ENCODE measurements around the gene ZNF622.

The ZNF622 gene, protein sequence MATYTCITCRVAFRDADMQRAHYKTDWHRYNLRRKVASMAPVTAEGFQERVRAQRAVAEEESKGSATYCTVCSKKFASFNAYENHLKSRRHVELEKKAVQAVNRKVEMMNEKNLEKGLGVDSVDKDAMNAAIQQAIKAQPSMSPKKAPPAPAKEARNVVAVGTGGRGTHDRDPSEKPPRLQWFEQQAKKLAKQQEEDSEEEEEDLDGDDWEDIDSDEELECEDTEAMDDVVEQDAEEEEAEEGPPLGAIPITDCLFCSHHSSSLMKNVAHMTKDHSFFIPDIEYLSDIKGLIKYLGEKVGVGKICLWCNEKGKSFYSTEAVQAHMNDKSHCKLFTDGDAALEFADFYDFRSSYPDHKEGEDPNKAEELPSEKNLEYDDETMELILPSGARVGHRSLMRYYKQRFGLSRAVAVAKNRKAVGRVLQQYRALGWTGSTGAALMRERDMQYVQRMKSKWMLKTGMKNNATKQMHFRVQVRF

DNA sequence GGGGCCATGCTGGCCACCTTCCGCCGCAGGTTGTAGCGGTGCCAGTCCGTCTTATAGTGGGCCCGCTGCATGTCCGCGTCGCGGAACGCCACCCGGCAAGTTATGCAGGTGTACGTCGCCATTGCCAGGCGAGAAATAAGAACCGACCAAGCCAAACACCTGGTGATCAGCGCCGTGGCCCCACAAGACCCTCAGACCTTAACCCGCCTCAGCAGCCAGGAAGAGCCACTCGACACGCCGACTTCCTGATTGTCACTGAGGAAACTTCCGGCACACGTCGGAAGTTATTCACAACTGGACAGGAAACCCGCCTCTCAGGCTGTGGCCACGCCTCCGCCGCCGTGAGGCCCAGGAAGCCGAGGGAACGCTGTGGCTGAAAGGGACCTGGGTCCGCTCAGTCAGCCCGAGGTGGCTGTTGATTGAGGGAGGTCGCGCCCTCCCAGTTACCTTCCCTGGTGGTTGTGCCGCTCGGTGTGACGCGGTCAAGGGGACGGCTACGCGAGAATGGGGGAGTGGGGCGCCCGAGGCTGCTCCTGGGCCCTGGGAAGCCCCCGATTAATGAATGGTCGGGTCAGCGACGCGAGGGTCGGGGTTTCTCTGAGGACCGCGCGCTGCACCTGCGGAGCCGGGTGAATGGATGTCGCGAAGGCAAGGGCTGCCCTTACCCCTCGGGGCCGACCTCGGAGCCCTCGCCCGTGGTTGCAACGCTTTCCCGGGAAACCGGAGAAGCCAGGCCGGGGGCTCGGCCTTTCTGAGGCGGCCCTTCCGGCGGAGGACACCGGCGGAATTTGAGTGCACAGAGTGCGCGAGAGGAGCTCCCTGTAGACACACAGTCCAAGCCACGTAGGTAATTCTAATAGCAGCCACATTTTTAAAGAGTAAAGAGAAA, at the start of gene ZNF622:
Gene ZNF622 (minus strand): TSS at position 257 of the 889 bp plus-strand sequence. CDS start 135 bp downstream, at position 122.
- peak; percentile 85 to 97 for DNase-seq

DNA sequence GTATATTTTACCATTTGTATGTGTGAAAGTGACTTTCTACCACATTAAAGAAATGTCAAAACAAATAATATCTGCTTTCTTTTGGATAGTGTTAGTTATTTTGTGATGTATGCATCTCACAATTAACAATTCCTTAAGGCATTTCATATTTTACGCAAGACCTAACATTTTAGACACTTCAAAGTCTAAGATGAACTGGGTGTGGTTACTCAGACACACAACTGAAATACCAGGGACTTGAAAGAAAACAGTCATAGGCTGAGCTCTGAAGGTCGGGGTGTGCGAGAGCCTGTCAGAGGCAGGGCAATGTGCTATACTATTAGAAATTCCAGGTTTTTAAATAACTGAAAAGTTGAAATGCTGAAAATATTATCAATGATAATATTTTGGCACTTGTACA, 44.5 kb upstream of the ZNF622 start:
- no peak for DNase-seq

DNA sequence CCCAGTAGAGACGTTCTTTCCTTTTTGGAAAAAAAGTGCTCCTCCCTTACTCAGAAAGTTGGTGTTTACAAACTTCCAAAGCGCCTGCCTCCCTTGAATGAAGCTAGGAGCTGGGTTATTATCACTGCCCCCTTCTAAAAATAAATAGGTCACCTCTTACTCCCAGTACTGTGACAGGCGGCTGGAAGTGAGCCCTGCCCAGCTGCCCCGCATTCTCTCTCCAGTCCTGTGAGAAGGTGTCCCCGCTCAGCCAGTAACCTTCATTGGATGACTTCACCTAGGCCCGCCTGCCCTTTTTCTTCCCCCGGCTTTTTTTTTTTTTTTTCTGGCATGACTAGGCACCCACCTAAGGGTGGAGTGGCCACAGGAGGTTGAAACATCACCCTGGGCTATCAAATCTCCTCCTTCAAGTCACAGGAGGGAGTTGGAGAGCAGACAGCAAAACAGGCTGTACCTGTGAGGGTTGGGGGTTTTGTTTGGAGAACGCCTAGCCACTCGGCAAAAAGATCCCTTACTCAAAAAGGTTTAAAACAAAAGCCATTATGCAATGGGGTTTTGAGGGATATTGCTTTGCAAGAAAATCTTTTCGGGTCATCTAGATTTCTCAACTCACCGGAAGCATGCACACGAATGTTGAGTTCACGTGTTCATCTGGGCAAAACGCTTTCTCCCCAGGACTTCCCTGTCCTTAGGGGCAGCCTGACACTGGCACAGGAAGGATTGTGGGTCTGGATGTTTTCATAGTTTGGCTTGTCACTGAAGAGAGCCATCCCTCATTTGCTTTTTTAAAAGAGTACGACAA, 43.3 kb upstream of the ZNF622 start:
- DNase-seq, result no peak

DNA sequence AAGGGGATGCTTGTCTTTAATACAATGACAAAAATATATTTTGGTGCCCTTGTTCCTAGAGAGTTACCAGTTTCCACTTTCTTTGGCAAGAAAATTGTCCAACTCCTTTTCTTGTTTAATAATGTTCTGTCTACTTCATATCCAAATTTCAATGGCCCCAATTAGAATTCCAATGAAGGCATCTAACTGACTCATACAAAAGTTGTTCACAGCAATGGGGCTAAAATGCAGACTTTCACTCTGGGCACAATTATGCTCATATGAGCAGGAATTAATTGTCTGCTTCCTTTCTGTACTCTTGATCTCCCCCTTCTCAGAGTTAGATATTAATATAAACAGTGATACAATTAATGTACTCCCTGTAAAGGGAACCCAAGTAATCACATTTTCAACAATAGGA, 42.1 kb upstream of the ZNF622 start:
- no peak for DNase-seq

DNA sequence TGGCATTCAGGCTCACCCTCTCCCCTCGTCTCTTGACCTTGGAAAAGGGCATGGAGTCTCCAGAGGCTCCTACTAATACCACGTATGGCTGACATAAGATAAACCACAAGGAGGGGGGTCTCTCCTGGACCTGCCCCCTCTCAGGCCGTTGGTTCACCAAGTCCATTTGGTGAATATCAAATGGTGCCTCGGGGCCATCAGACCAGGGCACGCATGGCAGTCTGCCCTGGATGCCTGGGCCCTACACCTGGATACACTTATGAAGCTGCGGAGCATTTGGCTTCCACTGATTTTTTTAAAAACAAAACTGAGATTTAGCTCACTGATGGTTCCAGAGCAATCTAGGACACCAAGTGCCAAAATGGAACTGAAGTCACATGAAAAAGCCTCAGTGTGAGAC, 40.3 kb upstream of the ZNF622 start:
- DNase-seq, result no peak

DNA sequence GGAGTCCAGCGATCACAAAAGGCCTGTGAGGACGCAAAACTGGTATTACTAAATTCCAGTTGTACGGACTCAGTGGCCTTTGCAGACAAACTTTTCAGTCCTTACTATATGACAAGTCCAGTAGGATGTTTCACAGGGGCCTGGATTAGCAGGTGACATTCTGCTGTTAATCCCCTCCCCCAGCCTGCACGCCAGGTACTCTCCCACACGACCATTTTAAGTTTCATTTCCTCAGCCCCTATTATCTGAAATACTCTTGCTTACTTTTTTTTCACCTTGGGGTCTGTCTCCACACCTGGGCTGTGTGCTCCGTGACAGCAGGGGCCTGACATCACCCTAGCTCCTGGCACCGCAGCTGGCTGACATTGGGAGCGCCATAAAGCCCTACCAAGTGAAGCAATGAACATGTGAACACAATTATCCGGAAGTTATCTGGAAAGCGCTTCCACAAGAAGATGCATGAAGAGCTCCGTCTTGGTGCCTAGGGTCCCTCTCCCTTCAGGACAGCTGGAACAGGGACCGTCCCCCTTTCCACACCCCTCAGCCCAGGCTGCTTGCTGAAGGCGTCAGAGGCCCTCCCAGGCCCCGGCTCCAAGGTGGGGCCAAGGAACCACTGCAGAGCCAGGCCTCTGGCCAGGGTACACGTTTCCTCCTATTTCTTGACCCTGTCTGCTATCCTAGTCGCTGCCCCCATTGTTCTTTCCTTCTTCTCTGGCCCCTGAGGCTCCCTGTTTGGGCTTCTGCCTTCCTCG, 39.7 kb upstream of the ZNF622 start:
- no peak for DNase-seq

DNA sequence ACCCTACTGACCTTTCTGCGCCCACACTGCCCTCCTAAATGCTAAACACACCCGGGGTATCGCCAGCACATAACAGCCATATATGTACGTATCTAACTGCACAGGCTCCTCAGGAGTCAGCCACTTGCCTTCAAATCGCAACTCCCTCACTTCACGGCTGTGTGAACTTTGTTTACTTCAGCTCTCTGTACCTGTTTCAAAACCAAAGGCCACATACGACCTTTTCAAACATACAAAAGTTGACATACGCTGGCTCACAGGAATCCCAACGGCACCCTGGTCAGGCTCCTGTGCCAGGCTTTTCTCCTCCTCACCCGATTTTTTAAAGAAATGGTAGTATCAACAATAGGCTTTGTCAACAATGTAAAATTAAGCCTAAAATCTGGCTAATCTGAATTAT, 39.0 kb upstream of the ZNF622 start:
- DNase-seq, result no peak

DNA sequence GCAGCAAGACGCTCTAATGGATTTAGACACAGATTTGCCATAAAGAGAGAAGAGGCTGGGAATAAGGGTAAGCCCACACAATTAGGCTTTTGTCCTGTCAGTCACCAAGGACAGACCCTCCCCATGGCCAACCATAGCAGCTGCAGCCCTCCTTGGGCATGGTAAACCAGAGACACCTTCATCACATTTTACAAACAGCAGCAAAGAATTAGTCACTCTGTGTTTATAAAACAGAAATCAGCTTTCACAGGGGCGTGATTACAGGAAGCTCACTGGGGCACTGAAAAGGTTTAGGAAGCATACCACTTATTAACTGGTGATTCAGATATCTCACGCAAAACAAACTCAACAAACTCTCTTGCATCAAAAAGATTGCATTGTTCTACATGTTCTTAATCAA, 37.3 kb upstream of the ZNF622 start:
- DNase-seq, result no peak

DNA sequence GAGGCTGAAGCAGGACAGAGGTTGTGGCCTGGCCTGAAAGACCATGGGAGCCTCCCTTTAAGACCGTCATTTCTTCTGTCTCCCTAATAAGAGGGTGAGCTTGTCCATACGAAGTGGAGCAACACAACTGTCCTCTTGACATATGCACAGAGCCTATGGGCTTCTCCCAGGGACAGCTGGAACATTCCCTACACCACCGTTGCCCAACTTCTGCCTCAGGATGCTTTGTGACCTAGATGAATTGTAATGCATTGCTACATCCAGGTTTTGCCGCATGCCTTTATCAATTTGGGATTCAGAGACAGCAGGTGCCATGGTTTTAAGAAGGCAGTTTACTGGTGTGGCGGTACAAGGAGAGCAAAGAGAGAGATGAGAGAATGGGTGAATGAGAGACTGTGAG, 34.4 kb upstream of the ZNF622 start:
- no peak for DNase-seq

DNA sequence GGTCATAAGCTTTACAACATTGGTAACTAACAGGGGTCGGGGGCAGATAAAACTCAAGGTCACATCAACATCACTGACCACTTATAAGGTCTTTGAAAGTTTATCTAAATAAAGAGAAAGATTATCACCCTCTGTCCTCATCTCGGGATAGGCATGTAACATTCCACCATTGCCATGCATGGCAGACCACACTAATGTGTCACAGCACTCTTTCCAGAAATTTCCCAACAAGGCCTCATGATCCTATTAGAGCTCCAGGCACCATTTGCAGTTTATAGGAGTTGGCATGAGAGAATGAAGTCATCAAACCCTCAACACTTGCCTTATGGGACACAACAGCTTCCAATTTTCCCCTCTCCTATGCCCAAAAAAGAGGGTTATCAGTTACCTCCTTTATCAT, 31.9 kb upstream of the ZNF622 start:
- DNase-seq, result no peak

DNA sequence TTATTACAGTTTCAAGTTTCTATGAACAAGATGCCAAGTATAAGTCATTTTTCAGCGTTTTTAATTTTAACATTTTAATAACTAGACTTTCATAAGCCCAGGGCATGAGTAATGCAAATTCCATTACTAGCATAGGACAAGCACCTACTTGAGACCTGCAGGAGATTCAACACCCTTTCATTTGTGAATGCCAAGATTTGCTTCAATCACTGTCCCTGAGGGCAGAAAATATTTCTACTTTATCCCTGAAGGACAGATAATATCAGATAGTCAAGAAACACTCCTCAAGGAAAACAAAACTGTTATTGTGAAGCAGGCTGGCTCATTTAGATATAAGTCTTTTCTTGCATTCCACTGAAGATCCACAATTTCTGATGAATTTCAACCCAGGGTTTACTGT, 27.7 kb upstream of the ZNF622 start:
- no peak for DNase-seq

DNA sequence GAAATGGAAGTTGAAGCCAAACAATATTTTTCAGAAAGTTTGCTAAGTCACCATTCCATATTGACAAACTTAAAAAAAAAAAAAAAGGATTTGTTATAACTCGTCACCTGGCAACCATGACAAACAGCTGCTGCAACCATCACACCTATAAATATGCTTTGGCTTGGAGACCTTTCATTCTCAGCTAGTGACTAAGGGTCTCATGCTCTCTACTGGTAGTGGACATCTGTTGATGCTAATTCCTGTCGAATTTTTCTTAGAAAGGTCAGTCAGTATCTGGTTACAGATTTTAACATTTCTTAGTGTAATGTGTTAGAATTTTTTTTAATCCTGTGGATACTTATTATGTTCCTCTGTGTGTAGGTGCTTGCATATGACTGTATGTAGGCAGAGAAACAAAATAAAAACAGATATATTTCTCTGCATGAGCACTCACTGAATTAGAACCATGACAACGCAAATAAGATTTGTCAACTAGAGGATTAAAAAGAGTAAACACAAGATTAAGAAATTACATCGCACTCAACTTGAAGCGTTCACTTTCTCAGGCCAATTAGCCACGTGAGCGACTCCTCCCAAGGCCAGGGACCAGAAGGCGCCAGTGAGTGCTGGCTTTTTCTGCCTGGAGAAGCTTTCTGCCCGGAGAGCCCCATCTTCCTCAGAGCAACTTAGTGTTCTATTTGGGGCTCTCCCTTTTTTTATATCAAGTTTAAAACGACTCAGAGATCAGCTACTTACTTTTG, 27.0 kb upstream of the ZNF622 start:
- peak in 1 of 2 experiments; percentile 26 for DNase-seq

DNA sequence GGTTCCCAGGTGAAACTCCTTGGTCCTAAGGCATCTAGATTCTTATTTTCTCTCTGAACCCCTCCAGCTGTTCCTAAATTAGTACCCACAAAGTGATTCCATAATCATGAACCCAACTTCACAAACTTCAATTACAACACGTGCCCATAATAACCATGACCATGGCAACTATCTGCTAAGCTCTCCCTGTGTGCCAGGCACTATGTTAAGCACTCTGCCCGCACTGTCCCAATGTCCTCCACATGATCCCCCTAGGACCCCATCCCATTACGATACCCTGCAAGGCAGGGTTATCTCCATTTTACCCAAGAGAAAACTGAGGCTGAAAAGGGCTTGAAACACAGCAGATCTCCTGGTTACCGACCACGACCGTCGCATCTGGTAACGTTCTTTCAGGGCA, 25.3 kb upstream of the ZNF622 start:
- no peak for DNase-seq

DNA sequence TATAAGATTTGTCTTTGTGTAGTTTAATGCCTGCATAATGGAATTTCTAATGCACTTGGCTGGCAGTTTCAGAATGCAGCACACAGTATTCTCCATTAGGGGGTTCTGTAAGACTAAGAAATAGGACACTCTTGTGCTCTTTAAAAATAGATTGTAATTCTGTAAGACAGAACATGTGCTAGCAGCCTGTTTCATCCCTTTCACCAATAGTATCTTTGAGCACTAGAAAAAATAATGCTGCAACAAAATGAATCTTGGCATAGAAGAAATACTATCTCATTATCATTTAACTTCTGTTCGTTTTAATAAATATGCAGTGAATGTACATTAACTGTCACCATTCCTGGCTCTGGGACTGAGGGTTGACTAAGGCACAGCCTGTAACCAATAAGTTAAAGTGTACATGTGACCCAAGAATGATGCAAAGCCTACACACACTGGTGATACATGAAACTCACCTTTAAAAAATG, 23.8 kb upstream of the ZNF622 start:
- peak; percentile 55 to 73 for DNase-seq

DNA sequence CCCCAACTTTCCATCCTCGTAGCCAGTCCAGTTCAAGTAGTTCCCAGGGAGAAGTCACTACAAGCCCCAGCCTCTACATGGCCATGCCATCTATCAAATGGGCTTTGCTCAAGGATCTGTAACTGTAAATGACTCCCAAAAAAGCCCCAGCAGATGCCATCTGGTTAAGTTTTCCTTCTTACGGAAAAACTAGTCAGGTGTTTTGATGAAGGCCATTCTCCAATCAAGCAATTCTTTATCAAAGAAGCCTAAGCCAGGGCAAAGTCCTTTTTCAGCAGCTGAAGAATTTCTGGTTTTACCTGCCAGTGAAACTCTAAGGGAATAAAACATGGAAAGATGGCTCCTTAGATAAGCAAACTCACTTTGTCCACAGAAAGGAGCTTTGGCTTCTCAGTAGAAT, 21.9 kb upstream of the ZNF622 start:
- DNase-seq, result no peak

DNA sequence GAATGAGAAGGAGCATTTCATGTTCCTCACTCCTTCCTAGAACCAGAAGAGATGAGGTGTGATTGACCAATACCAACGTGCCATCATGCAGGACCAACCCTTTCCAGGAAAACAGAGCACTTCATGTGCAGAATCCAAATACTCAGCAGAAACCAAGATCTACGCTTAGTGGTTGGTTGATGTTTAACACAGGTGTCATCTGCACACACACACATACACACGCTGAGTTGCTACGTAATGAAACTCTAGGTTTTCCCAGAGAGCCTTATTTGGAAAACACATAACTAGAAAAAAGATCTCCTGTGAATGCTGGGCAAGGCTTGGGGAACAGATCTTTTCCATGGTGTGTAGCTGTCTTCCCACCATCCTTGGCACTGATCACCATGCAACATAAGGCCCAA, 21.1 kb upstream of the ZNF622 start:
- DNase-seq, result no peak

DNA sequence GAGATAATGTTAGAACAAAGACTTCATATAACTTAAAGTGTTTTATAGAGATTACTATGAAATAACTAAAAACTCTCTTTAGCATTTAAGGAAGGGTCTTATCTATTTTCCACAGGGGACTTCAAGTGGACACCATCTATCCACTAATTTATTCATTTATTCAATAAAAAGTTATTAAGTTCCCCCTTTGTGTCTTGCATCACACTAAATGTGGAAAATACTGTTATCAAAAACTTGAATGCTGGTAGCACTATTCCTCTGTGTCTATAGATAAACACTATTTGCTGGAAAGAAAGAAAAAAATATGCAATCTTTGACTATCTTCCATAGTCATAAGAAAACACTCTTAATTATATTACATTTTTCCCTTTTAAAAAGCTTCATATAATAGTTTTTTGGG, 20.1 kb upstream of the ZNF622 start:
- DNase-seq, result no peak

DNA sequence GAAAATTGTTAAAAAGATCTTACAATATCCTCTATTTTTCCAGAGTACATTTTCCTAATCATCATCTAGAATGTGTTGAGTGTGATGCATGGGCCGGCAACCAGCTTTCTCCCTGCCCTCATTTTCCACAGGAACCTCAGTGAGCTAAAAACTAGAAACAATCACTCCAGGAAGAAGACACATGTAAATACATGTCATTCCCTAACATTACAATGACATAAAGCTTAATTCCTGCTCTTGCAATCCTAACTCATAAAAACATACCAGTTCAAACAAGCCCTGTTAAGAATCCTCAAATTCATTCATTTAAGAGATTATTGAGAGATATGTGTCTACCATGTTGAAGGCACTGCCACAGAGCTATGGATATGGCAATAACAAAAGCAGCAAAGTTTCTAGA, 18.5 kb upstream of the ZNF622 start:
- DNase-seq, result no peak

DNA sequence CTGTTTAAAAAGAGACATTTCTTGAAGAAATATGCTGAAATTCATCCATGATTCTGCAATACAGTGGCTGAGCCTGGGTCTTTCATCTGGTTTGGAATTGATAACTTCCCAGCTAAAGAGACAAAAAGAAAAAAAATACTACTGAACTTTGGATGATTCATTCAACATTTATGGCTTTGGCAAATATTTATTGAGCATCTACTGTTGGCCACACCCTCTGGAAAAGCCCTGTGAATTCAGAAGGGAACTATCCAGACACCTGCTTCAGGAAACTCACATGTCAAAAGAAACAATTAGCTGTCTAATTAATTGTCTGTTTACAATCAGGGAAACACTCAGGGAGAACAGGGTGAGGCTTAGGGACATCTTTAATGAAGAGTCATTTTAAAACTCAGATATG, 17.8 kb upstream of the ZNF622 start:
- no peak for DNase-seq

DNA sequence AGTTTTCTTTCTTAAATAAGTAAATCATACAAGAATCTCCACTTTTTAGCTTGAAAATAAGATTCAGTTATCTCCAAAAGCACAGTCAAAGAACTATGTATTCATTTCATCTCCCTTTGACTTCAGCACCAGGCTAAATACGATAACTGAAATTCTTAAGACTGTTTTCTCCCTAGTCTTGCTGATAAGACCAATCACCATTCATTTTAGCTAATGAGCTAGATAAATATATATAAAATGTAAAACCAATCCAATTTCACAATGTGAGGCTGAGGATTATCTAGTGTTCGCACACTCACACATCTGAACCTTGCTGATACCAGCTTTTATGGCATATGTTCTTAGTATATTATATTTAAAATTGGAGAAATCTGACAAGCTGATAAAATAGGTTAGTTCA, 17.3 kb upstream of the ZNF622 start:
- no peak for DNase-seq

DNA sequence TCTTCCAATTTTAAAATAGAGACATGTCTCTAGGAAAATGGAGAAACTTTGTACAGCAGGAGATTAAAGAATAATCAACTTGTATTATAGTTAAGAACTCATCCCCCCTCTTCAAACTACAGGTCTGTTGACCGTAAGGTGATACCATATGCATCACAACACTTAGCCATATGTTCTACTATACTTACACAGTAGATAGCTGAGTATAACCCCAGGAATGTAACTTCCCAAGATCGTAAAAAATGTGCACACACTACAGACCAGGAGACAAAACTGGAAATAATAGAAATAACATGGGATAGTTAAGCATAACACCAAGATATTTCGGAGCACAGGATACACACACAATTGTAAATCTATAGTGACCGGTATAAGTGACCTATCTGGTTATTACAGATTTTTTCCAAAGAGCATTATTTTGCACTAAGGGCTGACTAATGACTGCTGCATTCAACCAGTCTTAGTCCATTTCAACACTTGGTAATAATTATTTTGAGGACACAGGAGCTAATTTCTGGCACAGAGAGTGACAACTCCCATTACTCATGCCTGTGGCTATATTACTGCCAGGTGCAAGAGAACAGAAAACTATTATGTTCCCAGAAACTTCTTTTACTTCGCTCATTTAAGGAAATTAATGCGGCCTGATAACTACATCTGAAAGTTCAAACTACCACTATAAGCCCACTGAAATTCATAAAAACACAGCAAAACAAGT, 15.4 kb upstream of the ZNF622 start:
- no peak for DNase-seq
